GM23338 (cell line): ENCODE results near the gene HOMER1. TPM values are rescaled to one million over a fixed set of nuclear protein-coding genes. Genes with fewer than 3 reads are reported as not detected.

Source experiments
- ATAC-seq: fragments of 200-7000 bp; cut with Tn5 transposase; 3 replicates; pipeline ENCODE4 v1.9.1; 2020
- DNase-seq: peaks from one replicate; pipeline ENCODE4 v3.0.0-alpha.2; 2015; ENCODE audit warnings: low spot score
- H2AFZ ChIP-seq: fragments of 200-600 bp; sonication (generic); 2 replicates; pipeline ENCODE4 v1.8.0; 2016; ENCODE audit warnings: antibody characterized with exemption, mild to moderate bottlenecking, moderate library complexity
- H3F3A ChIP-seq: fragments of 200-600 bp; sonication (generic); replicated peaks from 2 replicates; pipeline ENCODE4 v1.8.0; 2017; ENCODE audit warnings: antibody characterized with exemption, mixed run types, low read depth
- H3K27ac ChIP-seq: fragments of 200-600 bp; sonication (generic); 2 replicates; pipeline ENCODE4 v1.6.1; 2016; ENCODE audit warnings: low read depth
- H3K27me3 ChIP-seq: fragments of 200-600 bp; sonication (generic); 2 replicates; pipeline ENCODE4 v1.8.0; 2016; ENCODE audit warnings: mild to moderate bottlenecking, mixed run types, moderate library complexity; ENCODE audit not compliant: insufficient read depth
- H3K36me3 ChIP-seq: fragments of 200-600 bp; sonication (generic); 2 replicates; pipeline ENCODE4 v1.8.0; 2016; ENCODE audit warnings: mild to moderate bottlenecking; ENCODE audit not compliant: insufficient read depth
- H3K4me1 ChIP-seq: fragments of 200-600 bp; sonication (generic); 2 replicates; pipeline ENCODE4 v1.8.0; 2016; ENCODE audit warnings: mild to moderate bottlenecking, moderate library complexity; ENCODE audit not compliant: insufficient read depth
- H3K4me2 ChIP-seq: fragments of 200-600 bp; sonication (generic); 2 replicates; pipeline ENCODE4 v1.7.1; 2017; ENCODE audit warnings: mixed run types
- H3K4me3 ChIP-seq: fragments of 200-600 bp; sonication (generic); 2 replicates; pipeline ENCODE4 v1.6.1; 2016; ENCODE audit warnings: mixed run types
- H3K79me2 ChIP-seq: fragments of 200-600 bp; sonication (generic); replicated peaks from 2 replicates; pipeline ENCODE4 v1.8.0; 2017; ENCODE audit warnings: mild to moderate bottlenecking; ENCODE audit not compliant: insufficient read depth
- H3K9me2 ChIP-seq: fragments of 200-600 bp; sonication (generic); 2 replicates; pipeline ENCODE4 v1.8.0; 2017; ENCODE audit not compliant: insufficient read depth
- H4K20me1 ChIP-seq: fragments of 200-600 bp; sonication (generic); replicated peaks from 2 replicates; pipeline ENCODE4 v1.8.0; 2017; ENCODE audit warnings: mild to moderate bottlenecking; ENCODE audit not compliant: insufficient read depth
- H3K27ac Mint-ChIP-seq: 2 replicates; pipeline ENCODE4 v1.8.0; 2020; ENCODE audit warnings: inconsistent platforms, mild to moderate bottlenecking, moderate library complexity, mixed read lengths
- H3K27me3 Mint-ChIP-seq: 3 replicates; pipeline ENCODE4 v1.8.0; 2022; ENCODE audit warnings: low read depth, mild to moderate bottlenecking, moderate library complexity, mixed read lengths, inconsistent platforms; ENCODE audit not compliant: insufficient read depth, poor library complexity
- H3K36me3 Mint-ChIP-seq: 3 replicates; pipeline ENCODE4 v1.8.0; 2021; ENCODE audit warnings: low read depth, mild to moderate bottlenecking, inconsistent platforms, moderate library complexity, mixed read lengths
- H3K4me1 Mint-ChIP-seq: 3 replicates; pipeline ENCODE4 v1.8.0; 2020; ENCODE audit warnings: mild to moderate bottlenecking, inconsistent platforms, mixed read lengths
- H3K4me3 Mint-ChIP-seq: 3 replicates; pipeline ENCODE4 v1.8.0; 2021; ENCODE audit warnings: moderate library complexity, mild to moderate bottlenecking, inconsistent platforms, mixed read lengths
- H3K9me3 Mint-ChIP-seq: 3 replicates; pipeline ENCODE4 v1.8.0; 2020; ENCODE audit warnings: moderate library complexity, mild to moderate bottlenecking, inconsistent platforms, mixed read lengths
- CTCF ChIP-seq, 2 experiments: fragments of 200-600 bp in 1 of 2; sonication (generic) in 1 of 2; conservative IDR thresholded peaks; 2 replicates each; pipeline versions ENCODE4 v1.5.1 to v1.6.1; 2016 to 2017; ENCODE audit warnings: antibody characterized with exemption in 2 of 2, low read depth in 2 of 2, mild to moderate bottlenecking in 2 of 2, moderate library complexity in 1 of 2
- ETS1 ChIP-seq: IDR thresholded peaks from 2 replicates; pipeline ENCODE4 v1.6.1; 2016; ENCODE audit warnings: antibody characterized with exemption
- EZH2 ChIP-seq: fragments of 200-600 bp; sonication (generic); IDR thresholded peaks from one replicate; pipeline ENCODE4 v1.8.0; 2017; ENCODE audit warnings: antibody characterized with exemption, mild to moderate bottlenecking, low read depth; ENCODE audit not compliant: unreplicated experiment
- EZH2phosphoT487 ChIP-seq: fragments of 200-600 bp; sonication (generic); IDR thresholded peaks from one replicate; pipeline ENCODE4 v1.8.1; 2018; ENCODE audit warnings: antibody characterized with exemption; ENCODE audit not compliant: unreplicated experiment
- JUNB ChIP-seq: IDR thresholded peaks from one replicate; pipeline ENCODE4 v1.6.1; 2016; ENCODE audit warnings: antibody characterized with exemption; ENCODE audit not compliant: unreplicated experiment
- ZNF114 ChIP-seq: fragments of 250-450 bp; sonication (Bioruptor Pico); IDR thresholded peaks from 2 replicates; pipeline ENCODE4 v1.5.0; 2020; ENCODE audit warnings: mild to moderate bottlenecking, moderate library complexity
- ZNF462 ChIP-seq: fragments of 250-450 bp; sonication (Bioruptor Pico); IDR thresholded peaks from 2 replicates; pipeline ENCODE4 v1.5.0; 2020; ENCODE audit warnings: mild to moderate bottlenecking, moderate library complexity
- polyA plus RNA-seq: library from polyadenylated mRNA; unstranded; fragments of >200 nt; fragmentation: Nextera tagmentation; extraction: Ambion mirVana; gene quantifications from 2 replicates; pipeline ENCODE4 v1.2.1, GENCODE V29; 2016
- total RNA-seq: library from RNA; depleted of rRNA; stranded (reverse); fragments of >200 nt; shearing (Covaris generic); gene quantifications from 2 replicates; pipeline ENCODE4 v1.2.3, GENCODE V29; 2014

HOMER1 gene
- total and polyA plus RNA-seq, 2 experiments from 2014 or later = 45.1 to 80.3 TPM

GRCh38 chr5:79547429-79547822 is 33.5 kb upstream of the HOMER1 start:
- H3K27ac ChIP-seq = no peak overlapping the region
- no peak overlapping the region for H3K4me2 ChIP-seq
- no peaks in the 10 kb centered on the region for H3K79me2 ChIP-seq
- TF ChIP-seq ZNF462 (no peak), ZNF114 (no peak), JUNB (no peak), EZH2phosphoT487 (no peak), EZH2 (no peak), ETS1 (no peak), CTCF (conservative IDR thresholded peaks at IDR 0.05; ENCODE audit: low read depth in 2 of 2) (no peak)
- H4K20me1 ChIP-seq = no peaks in the 10 kb centered on the region
- no peaks in the 10 kb centered on the region for H3K27me3 ChIP-seq
- Mint-ChIP-seq H3K27me3 (no peaks in the 10 kb centered on the region), H3K27ac (no peak overlapping the region), H3K4me1 (peaks cover 9% of the 10 kb centered on the region; the same call in 2 of the 3 replicates), H3K4me3 (no peak overlapping the region), H3K36me3 (no peaks in the 10 kb centered on the region), H3K9me3 (no peaks in the 10 kb centered on the region)
- ATAC-seq (peak; percentile 55), DNase-seq (no peak)
- H3K36me3 ChIP-seq = no peaks in the 10 kb centered on the region
- no peaks in the 10 kb centered on the region for H3K9me2 ChIP-seq
- H3F3A ChIP-seq = no peaks in the 10 kb centered on the region
- no peaks in the 10 kb centered on the region for H3K4me1 ChIP-seq
- H3K4me3 ChIP-seq = no peak overlapping the region
- H2AFZ ChIP-seq = peak overlapping the region; percentile 86; the same call in 1 of the 2 replicates
